ENCODE measurements around the gene TMCO2. TPM values are rescaled to one million over a fixed set of nuclear protein-coding genes. Genes with fewer than 3 reads are reported as not detected.

The TMCO2 gene
- total RNA-seq, 2 experiments from 2014 or later: not detected

GRCh38 chr1:40299366-40300248 lies 51.9 kb downstream of the TMCO2 start:
- POLR2A ChIA-PET: interaction anchor here (0.7 kb wide), 1 partner anchor 895 kb away, joined by 3 read pairs; no protein-coding TSS in a partner anchor
- Histone ChIP-seq H3K4me1 (ENCODE audit: insufficient read depth, low read length, poor library complexity, severe bottlenecking) (no peaks in the 10 kb centered on the region), H3K9me2 (ENCODE audit: insufficient read depth, low read length) (no peaks in the 10 kb centered on the region), H4K20me1 (ENCODE audit: insufficient read depth, low read length) (no peaks in the 10 kb centered on the region), H3K4me2 (ENCODE audit: low read length) (no peak overlapping the region), H3K9me3 (ENCODE audit: low read length) (no peaks in the 10 kb centered on the region), H3K36me3 (ENCODE audit: insufficient read depth, low read length) (peaks cover 4% of the 10 kb centered on the region; the same call in 1 of the 2 replicates), H3K79me2 (ENCODE audit: insufficient read depth, low read depth, low read length) (no peaks in the 10 kb centered on the region), H3K4me3 (ENCODE audit: low read depth, low read length, poor library complexity, severe bottlenecking) (no peak overlapping the region), H3K27ac (ENCODE audit: low read depth, low read length, poor library complexity, severe bottlenecking) (no peak overlapping the region), H2AFZ (ENCODE audit: low read length) (no peak overlapping the region)
- CTCF ChIA-PET (ENCODE audit: unreplicated experiment): interaction anchor here (0.6 kb wide), 2 partner anchors 42 to 191 kb away, joined by 5 read pairs; no protein-coding TSS in a partner anchor
- TF ChIP-seq EZH2phosphoT487 (IDR thresholded peaks at IDR 0.05; ENCODE audit: borderline replicate concordance, low read depth, low read length): no peak
- TF ChIP-seq CTCF (conservative IDR thresholded peaks at IDR 0.05; ENCODE audit: low read length): no peak
- no peak for DNase-seq (ENCODE audit: low spot score)
- intact Hi-C loops (cut with micrococcal nuclease; ENCODE audit: unreplicated experiment): no loop called here
- BruUV-seq (replicated peaks): no TSS peak

- Histone ChIP-seq H3K4me2 (ENCODE audit: low read length) (no peak overlapping the region), H3K9me2 (ENCODE audit: insufficient read depth, low read length) (no peaks in the 10 kb centered on the region), H3K27ac (ENCODE audit: low read depth, low read length, poor library complexity, severe bottlenecking) (no peak overlapping the region), H4K20me1 (ENCODE audit: insufficient read depth, low read length) (no peaks in the 10 kb centered on the region), H2AFZ (ENCODE audit: low read length) (no peak overlapping the region), H3K36me3 (ENCODE audit: insufficient read depth, low read length) (no peaks in the 10 kb centered on the region), H3K4me1 (ENCODE audit: insufficient read depth, low read length, poor library complexity, severe bottlenecking) (no peaks in the 10 kb centered on the region), H3K9me3 (ENCODE audit: low read length) (no peaks in the 10 kb centered on the region), H3K4me3 (ENCODE audit: low read depth, low read length, poor library complexity, severe bottlenecking) (no peak overlapping the region), H3K79me2 (ENCODE audit: insufficient read depth, low read depth, low read length) (no peaks in the 10 kb centered on the region)
- TF ChIP-seq CTCF (conservative IDR thresholded peaks at IDR 0.05; ENCODE audit: low read length): no peak
- TF ChIP-seq EZH2phosphoT487 (IDR thresholded peaks at IDR 0.05; ENCODE audit: borderline replicate concordance, low read depth, low read length): no peak
- no TSS peak for BruUV-seq (replicated peaks)
- CTCF ChIA-PET (ENCODE audit: unreplicated experiment): interaction anchor here (0.6 kb wide), 2 partner anchors 43 to 192 kb away, joined by 5 read pairs; no protein-coding TSS in a partner anchor
- DNase-seq (ENCODE audit: low spot score): no peak
- intact Hi-C loops (cut with micrococcal nuclease; ENCODE audit: unreplicated experiment): no loop called here
- POLR2A ChIA-PET: interaction anchor here (0.7 kb wide), 1 partner anchor 895 kb away, joined by 3 read pairs; no protein-coding TSS in a partner anchor
Measured at GRCh38 chr1:40300249-40300567, 52.5 kb downstream of the TMCO2 start.

GRCh38 chr1:40300651-40301050 lies 52.9 kb downstream of the TMCO2 start:
- no peaks in the 10 kb centered on the region for H3K9me2 ChIP-seq (ENCODE audit: insufficient read depth, low read length)
- BruUV-seq (replicated peaks): no TSS peak
- POLR2A ChIA-PET: no interaction called here

More at GRCh38 chr1:40300651-40301050, 52.9 kb downstream of the TMCO2 start:
- no peak overlapping the region for H3K4me2 ChIP-seq (ENCODE audit: low read length)
- no peak for TF ChIP-seq EZH2phosphoT487 (IDR thresholded peaks at IDR 0.05; ENCODE audit: borderline replicate concordance, low read depth, low read length)
- no peak overlapping the region for H2AFZ ChIP-seq (ENCODE audit: low read length)
- intact Hi-C loops (cut with micrococcal nuclease; ENCODE audit: unreplicated experiment): no loop called here
- no peaks in the 10 kb centered on the region for H3K9me3 ChIP-seq (ENCODE audit: low read length)
- CTCF ChIA-PET (ENCODE audit: unreplicated experiment): no interaction called here
- no peaks in the 10 kb centered on the region for H3K36me3 ChIP-seq (ENCODE audit: insufficient read depth, low read length)
- no peak for DNase-seq (ENCODE audit: low spot score)
- no peak overlapping the region for H3K4me3 ChIP-seq (ENCODE audit: low read depth, low read length, poor library complexity, severe bottlenecking)
- H3K27ac ChIP-seq (ENCODE audit: low read depth, low read length, poor library complexity, severe bottlenecking): no peak overlapping the region
- no peaks in the 10 kb centered on the region for H3K79me2 ChIP-seq (ENCODE audit: insufficient read depth, low read depth, low read length)
- H3K4me1 ChIP-seq (ENCODE audit: insufficient read depth, low read length, poor library complexity, severe bottlenecking): no peaks in the 10 kb centered on the region
- H4K20me1 ChIP-seq (ENCODE audit: insufficient read depth, low read length): no peaks in the 10 kb centered on the region

All from OCI-LY7 (cell line).